ENCODE measurements around the gene KMO. TPM values are rescaled to one million over a fixed set of nuclear protein-coding genes. Genes with fewer than 3 reads are reported as not detected.

KMO gene
- total RNA-seq, 1 experiment from 2014 or later = not detected

GRCh38 chr1:241525026-241525425 is 7.2 kb upstream of the KMO start:
- Histone ChIP-seq H2BK120ac (ENCODE audit: low read depth, low read length, poor library complexity, severe bottlenecking) (no peak overlapping the region), H3K14ac (ENCODE audit: insufficient read depth, low read length) (no peak overlapping the region), H3K23ac (ENCODE audit: insufficient read length, low read depth, low read length) (no peak overlapping the region), H3K23me2 (ENCODE audit: insufficient read length, low read depth, low read length, poor library complexity, severe bottlenecking) (no peaks in the 10 kb centered on the region), H3K27me3 (ENCODE audit: insufficient read depth, low read length) (no peaks in the 10 kb centered on the region), H3K9ac (ENCODE audit: extremely low read depth, insufficient read length, low read length) (no peak overlapping the region), H2BK15ac (ENCODE audit: low read depth, low read length) (no peak overlapping the region), H3K79me1 (ENCODE audit: insufficient read depth, low read depth, low read length, poor library complexity, severe bottlenecking) (no peaks in the 10 kb centered on the region), H3T11ph (ENCODE audit: low read length) (no peak overlapping the region), H4K8ac (replicated peaks; ENCODE audit: insufficient read length, low read depth, low read length) (no peak overlapping the region), H2AK5ac (ENCODE audit: insufficient read length, low read length) (no peak overlapping the region), H3K56ac (ENCODE audit: insufficient read length, low read depth, low read length) (no peak overlapping the region), H2BK5ac (ENCODE audit: insufficient read length, low read length) (no peak overlapping the region), H4K20me1 (ENCODE audit: control insufficient read depth, insufficient read depth, insufficient read length) (no peaks in the 10 kb centered on the region), H4K5ac (ENCODE audit: insufficient read length, low read depth, low read length) (no peak overlapping the region), H2BK20ac (ENCODE audit: low read depth, low read length, poor library complexity, severe bottlenecking) (no peak overlapping the region), H3K9me3 (ENCODE audit: control insufficient read depth, low read depth, low read length) (no peaks in the 10 kb centered on the region), H3K18ac (ENCODE audit: insufficient read length, low read depth, low read length) (no peak overlapping the region), H4K91ac (ENCODE audit: insufficient read length, low read depth, low read length) (no peak overlapping the region), H3K4ac (ENCODE audit: low read depth, low read length) (no peak overlapping the region), H3K79me2 (ENCODE audit: insufficient read depth, low read length) (no peaks in the 10 kb centered on the region), H2BK12ac (ENCODE audit: insufficient read length, low read depth, low read length) (no peak overlapping the region), H3K4me1 (ENCODE audit: insufficient read depth, low read length) (no peaks in the 10 kb centered on the region), H3K4me2 (ENCODE audit: insufficient read depth, insufficient read length, low read length) (no peak overlapping the region), H2AFZ (ENCODE audit: low read length) (no peak overlapping the region), H3K27ac (ENCODE audit: insufficient read length, low read depth, low read length) (no peak overlapping the region)
- Mint-ChIP-seq H3K9me3 (no peaks in the 10 kb centered on the region), H3K4me1 (peaks cover 3% of the 10 kb centered on the region in 2 experiments; a peak in 2 of 4 replicates), H3K36me3 (ENCODE audit: insufficient read depth in 1 of 3, low read depth in 3 of 3) (no peaks in the 10 kb centered on the region), H3K27me3 (ENCODE audit: low read depth) (peaks cover 13% of the 10 kb centered on the region), H3K4me3 (no peak overlapping the region), H3K27ac (no peak overlapping the region)
- DNase-seq = no peak
- no CpG with 5 or more reads among the region's 3 CpGs for WGBS (ENCODE audit: extremely low coverage, insufficient read length, low lambda C conversion rate)
- TF ChIP-seq CTCF (conservative IDR thresholded peaks at IDR 0.05) = no peak
